ENCODE results near the gene RAB33B. TPM values are rescaled to one million over a fixed set of nuclear protein-coding genes. Genes with fewer than 3 reads are reported as not detected.
A peak's percentile ranks its signal among the peaks of the same experiment; 100 is the strongest.

RAB33B gene
- polyA plus RNA-seq, 4 donors: 2.2 to 9.3 (median 3.8) TPM

- peaks cover 6 to 10% (median 10%) of the 10 kb centered on the region in 3 donors for H3K36me3 ChIP-seq (ENCODE audit: control insufficient read depth in 3 of 3, insufficient read depth in 2 of 3, low read depth in 1 of 3, low read length in 3 of 3)
- no peaks in the 10 kb centered on the region for H3K4me1 ChIP-seq (ENCODE audit: control insufficient read depth in 3 of 3, insufficient read depth in 2 of 3, low read depth in 1 of 3, low read length in 2 of 3)
- no peak overlapping the region for H3K4me3 ChIP-seq (ENCODE audit: low read depth in 1 of 3, low read length in 3 of 3)
- no peaks in the 10 kb centered on the region for H3K9me3 ChIP-seq (ENCODE audit: control insufficient read depth in 2 of 2, insufficient read depth in 1 of 2, low read depth in 1 of 2, low read length in 1 of 2)
- H3K27me3 ChIP-seq (ENCODE audit: control insufficient read depth in 3 of 3, insufficient read depth in 3 of 3, low read length in 3 of 3): no peaks in the 10 kb centered on the region
- no peak for DNase-seq
- WGBS, 3 donors: 62 to 72% (median 69%) methylated on average over 4 of the region's 4 CpGs
- no peak overlapping the region for H3K27ac ChIP-seq (ENCODE audit: low read depth in 1 of 3, low read length in 2 of 3)
- no peak for FAIRE-seq
Measured at GRCh38 chr4:139515531-139515958, 61.6 kb downstream of the RAB33B start.

- peaks cover 0 to 2% (median 0%) of the 10 kb centered on the region in 3 donors for H3K4me1 ChIP-seq (ENCODE audit: control insufficient read depth in 3 of 3, insufficient read depth in 2 of 3, low read depth in 1 of 3, low read length in 2 of 3)
- WGBS, 3 donors: 78 to 91% (median 80%) methylated on average over 4 of the region's 4 CpGs
- DNase-seq: no peak
- H3K9me3 ChIP-seq (ENCODE audit: control insufficient read depth in 2 of 2, insufficient read depth in 1 of 2, low read depth in 1 of 2, low read length in 1 of 2): no peaks in the 10 kb centered on the region
- no peak overlapping the region for H3K4me3 ChIP-seq (ENCODE audit: low read depth in 1 of 3, low read length in 3 of 3)
- FAIRE-seq: no peak
- no peaks in the 10 kb centered on the region for H3K27me3 ChIP-seq (ENCODE audit: control insufficient read depth in 3 of 3, insufficient read depth in 3 of 3, low read length in 3 of 3)
- H3K27ac ChIP-seq (ENCODE audit: low read depth in 1 of 3, low read length in 2 of 3): no peak overlapping the region
- peaks cover 0 to 14% (median 7%) of the 10 kb centered on the region in 3 donors for H3K36me3 ChIP-seq (ENCODE audit: control insufficient read depth in 3 of 3, insufficient read depth in 2 of 3, low read depth in 1 of 3, low read length in 3 of 3)
Measured at GRCh38 chr4:139521754-139522401, 68.0 kb downstream of the RAB33B start.

DNA sequence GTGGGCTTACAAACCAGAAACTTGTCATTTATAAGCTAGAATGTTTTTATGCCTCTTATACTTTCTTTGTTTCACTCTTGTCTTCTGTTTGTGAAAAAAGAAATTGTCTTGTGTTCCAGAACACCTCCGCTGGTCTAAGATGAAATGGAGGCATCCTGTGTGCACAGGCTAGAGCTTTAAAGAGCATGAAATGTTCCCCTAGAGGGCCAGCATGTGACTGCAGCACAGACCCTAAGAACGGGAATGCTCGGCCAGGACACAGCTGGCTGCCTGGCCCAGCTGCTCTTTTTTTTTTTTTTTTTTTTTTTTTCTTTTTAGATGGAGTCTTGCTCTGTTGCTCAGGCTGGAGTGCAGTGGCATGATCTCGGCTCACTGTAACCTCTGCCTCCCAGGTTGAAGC is 68.5 kb downstream of the RAB33B start:
- FAIRE-seq: no peak
- H3K4me1 ChIP-seq (ENCODE audit: control insufficient read depth in 3 of 3, insufficient read depth in 2 of 3, low read depth in 1 of 3, low read length in 2 of 3): peaks cover 0 to 2% (median 0%) of the 10 kb centered on the region in 3 donors
- no peaks in the 10 kb centered on the region for H3K27me3 ChIP-seq (ENCODE audit: control insufficient read depth in 3 of 3, insufficient read depth in 3 of 3, low read length in 3 of 3)
- H3K4me3 ChIP-seq (ENCODE audit: low read depth in 1 of 3, low read length in 3 of 3): no peak overlapping the region
- 76 to 94% (median 78%) methylated on average over 4 of the region's 4 CpGs for WGBS, 3 donors
- DNase-seq: no peak
- H3K27ac ChIP-seq (ENCODE audit: low read depth in 1 of 3, low read length in 2 of 3): no peak overlapping the region
- peaks cover 0 to 14% (median 7%) of the 10 kb centered on the region in 3 donors for H3K36me3 ChIP-seq (ENCODE audit: control insufficient read depth in 3 of 3, insufficient read depth in 2 of 3, low read depth in 1 of 3, low read length in 3 of 3)
- H3K9me3 ChIP-seq (ENCODE audit: control insufficient read depth in 2 of 2, insufficient read depth in 1 of 2, low read depth in 1 of 2, low read length in 1 of 2): no peaks in the 10 kb centered on the region

- H3K27ac ChIP-seq (ENCODE audit: low read depth in 1 of 3, low read length in 2 of 3): no peak overlapping the region
- H3K27me3 ChIP-seq (ENCODE audit: control insufficient read depth in 3 of 3, insufficient read depth in 3 of 3, low read length in 3 of 3): no peaks in the 10 kb centered on the region
- H3K4me3 ChIP-seq (ENCODE audit: low read depth in 1 of 3, low read length in 3 of 3): no peak overlapping the region
- peak in 1 of 2 donors; percentile 7 for DNase-seq
- H3K36me3 ChIP-seq (ENCODE audit: control insufficient read depth in 3 of 3, insufficient read depth in 2 of 3, low read depth in 1 of 3, low read length in 3 of 3): peaks cover 0 to 14% (median 4%) of the 10 kb centered on the region in 3 donors
- no peaks in the 10 kb centered on the region for H3K9me3 ChIP-seq (ENCODE audit: control insufficient read depth in 2 of 2, insufficient read depth in 1 of 2, low read depth in 1 of 2, low read length in 1 of 2)
- WGBS, 3 donors: 41 to 73% (median 44%) methylated on average over 1 of the region's 1 CpG
- FAIRE-seq: no peak
- H3K4me1 ChIP-seq (ENCODE audit: control insufficient read depth in 3 of 3, insufficient read depth in 2 of 3, low read depth in 1 of 3, low read length in 2 of 3): peaks cover 0 to 2% (median 0%) of the 10 kb centered on the region in 3 donors
Measured at GRCh38 chr4:139523076-139523475, 69.2 kb downstream of the RAB33B start.

GRCh38 chr4:139524062-139524631 is 70.2 kb downstream of the RAB33B start:
- no peak overlapping the region for H3K4me3 ChIP-seq (ENCODE audit: low read depth in 1 of 3, low read length in 3 of 3)
- WGBS, 3 donors: 78 to 86% (median 83%) methylated on average over 4 of the region's 4 CpGs
- no peaks in the 10 kb centered on the region for H3K27me3 ChIP-seq (ENCODE audit: control insufficient read depth in 3 of 3, insufficient read depth in 3 of 3, low read length in 3 of 3)
- no peaks in the 10 kb centered on the region for H3K9me3 ChIP-seq (ENCODE audit: control insufficient read depth in 2 of 2, insufficient read depth in 1 of 2, low read depth in 1 of 2, low read length in 1 of 2)
- H3K4me1 ChIP-seq (ENCODE audit: control insufficient read depth in 3 of 3, insufficient read depth in 2 of 3, low read depth in 1 of 3, low read length in 2 of 3): peaks cover 0 to 4% (median 2%) of the 10 kb centered on the region in 3 donors
- H3K36me3 ChIP-seq (ENCODE audit: control insufficient read depth in 3 of 3, insufficient read depth in 2 of 3, low read depth in 1 of 3, low read length in 3 of 3): peaks cover 0 to 11% (median 4%) of the 10 kb centered on the region in 3 donors
- H3K27ac ChIP-seq (ENCODE audit: low read depth in 1 of 3, low read length in 2 of 3): peak overlapping the region in 1 of 3 donors; percentile 65
- DNase-seq: no peak
- FAIRE-seq: no peak

DNA sequence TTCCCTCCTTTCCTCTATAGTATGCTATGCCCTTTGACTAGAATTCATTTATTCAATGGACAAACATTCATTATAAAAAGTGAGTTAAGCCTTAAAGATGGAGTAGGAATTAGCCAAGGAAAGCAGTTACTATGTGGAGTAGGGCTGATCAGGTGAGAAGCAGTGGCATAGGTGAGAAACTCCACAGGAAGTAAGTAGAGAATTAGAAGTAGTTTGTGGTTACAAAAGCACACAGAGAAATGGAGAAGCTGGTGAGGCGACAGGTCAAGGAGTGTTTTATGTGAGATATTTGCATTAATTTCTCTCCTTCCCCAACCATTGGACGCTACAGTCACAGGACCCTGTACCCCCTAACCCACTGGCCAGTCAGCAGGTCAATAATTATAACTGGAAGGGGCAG is 71.5 kb downstream of the RAB33B start:
- FAIRE-seq: no peak
- 32 to 47% (median 44%) methylated on average over 2 of the region's 2 CpGs for WGBS, 3 donors
- H3K4me3 ChIP-seq (ENCODE audit: low read depth in 1 of 3, low read length in 3 of 3): no peak overlapping the region

More for the DNA sequence above, 71.5 kb downstream of the RAB33B start:
- peak in 1 of 2 donors; percentile 6 for DNase-seq
- no peaks in the 10 kb centered on the region for H3K27me3 ChIP-seq (ENCODE audit: control insufficient read depth in 3 of 3, insufficient read depth in 3 of 3, low read length in 3 of 3)
- H3K27ac ChIP-seq (ENCODE audit: low read depth in 1 of 3, low read length in 2 of 3): no peak overlapping the region
- peaks cover 0 to 9% (median 4%) of the 10 kb centered on the region in 3 donors for H3K36me3 ChIP-seq (ENCODE audit: control insufficient read depth in 3 of 3, insufficient read depth in 2 of 3, low read depth in 1 of 3, low read length in 3 of 3)
- H3K4me1 ChIP-seq (ENCODE audit: control insufficient read depth in 3 of 3, insufficient read depth in 2 of 3, low read depth in 1 of 3, low read length in 2 of 3): peaks cover 0 to 4% (median 2%) of the 10 kb centered on the region in 3 donors
- H3K9me3 ChIP-seq (ENCODE audit: control insufficient read depth in 2 of 2, insufficient read depth in 1 of 2, low read depth in 1 of 2, low read length in 1 of 2): no peaks in the 10 kb centered on the region

Other genes starting within 250 kb of the RAB33B start
- under 1 TPM in 3 of 4 donors, not detected in 1; 0.25 to 0.89 (median 0.35) TPM for gene MGARP, start 173.9 kb upstream of the RAB33B start, polyA plus RNA-seq
- gene NAA15, start 152.6 kb upstream of the RAB33B start, polyA plus RNA-seq: 10 to 100 TPM in 1 of 4 donors, 1 to 10 TPM in 3; 5.4 to 20.9 (median 8.6) TPM
- 100 to 1,000 TPM in 3 of 4 donors, 10 to 100 TPM in 1; 90.9 to 194 (median 149) TPM for gene NDUFC1, start 151.6 kb upstream of the RAB33B start, polyA plus RNA-seq
- 10 to 100 TPM in 1 of 4 donors, 1 to 10 TPM in 3; 2.7 to 17.1 (median 3.4) TPM for gene SETD7, start 102.1 kb downstream of the RAB33B start, polyA plus RNA-seq
- 100 to 1,000 TPM; 120 to 225 (median 211) TPM for gene MGST2, start 211.7 kb downstream of the RAB33B start, polyA plus RNA-seq